Osteoblast (primary cell): Measurements from ENCODE around the gene TIMM44. TPM values are rescaled to one million over a fixed set of nuclear protein-coding genes. Genes with fewer than 3 reads are reported as not detected.
A peak's percentile ranks its signal among the peaks of the same experiment; 100 is the strongest.

Experiments
- DNase-seq: peaks from one replicate; pipeline ENCODE4 v3.0.0; 2011; ENCODE audit warnings: low spot score, mixed read lengths; ENCODE audit not compliant: insufficient read length; ENCODE audit errors: missing footprints
- H2AFZ ChIP-seq: 2 replicates; pipeline ENCODE4 v1.6.0; 2011; ENCODE audit warnings: mild to moderate bottlenecking, low read length
- H3K27ac ChIP-seq: 2 replicates; pipeline ENCODE4 v1.5.1; 2011; ENCODE audit warnings: mild to moderate bottlenecking, low read depth, low read length, moderate library complexity
- H3K27me3 ChIP-seq: 2 replicates; pipeline ENCODE4 v1.6.0; 2012; ENCODE audit warnings: mild to moderate bottlenecking, control low read depth, inconsistent platforms, low read length, moderate library complexity; ENCODE audit not compliant: insufficient read depth
- H3K36me3 ChIP-seq: 2 replicates; pipeline ENCODE4 v1.5.1; 2011; ENCODE audit warnings: mild to moderate bottlenecking, low read length, control low read depth, moderate library complexity; ENCODE audit not compliant: insufficient read depth
- H3K4me1 ChIP-seq: 2 replicates; pipeline ENCODE4 v1.5.1; 2011; ENCODE audit warnings: mild to moderate bottlenecking, low read length, control low read depth, moderate library complexity; ENCODE audit not compliant: insufficient read depth
- H3K4me2 ChIP-seq: 2 replicates; pipeline ENCODE4 v1.6.0; 2011; ENCODE audit warnings: mild to moderate bottlenecking, low read length; ENCODE audit not compliant: insufficient read depth
- H3K4me3 ChIP-seq: fragments of 200-600 bp; sonication (generic); 3 replicates; pipeline ENCODE4 v1.5.1; 2012; ENCODE audit warnings: mild to moderate bottlenecking, low read length, inconsistent platforms; ENCODE audit not compliant: insufficient read depth
- H3K79me2 ChIP-seq: 2 replicates; pipeline ENCODE4 v1.6.0; 2012; ENCODE audit warnings: mild to moderate bottlenecking, low read length, control low read depth, inconsistent platforms; ENCODE audit not compliant: insufficient read depth
- H3K9me3 ChIP-seq: 2 replicates; pipeline ENCODE4 v1.5.1; 2011; ENCODE audit warnings: low read depth, low read length, control low read depth
- H4K20me1 ChIP-seq: 2 replicates; pipeline ENCODE4 v1.6.0; 2012; ENCODE audit warnings: mild to moderate bottlenecking, low read length, control low read depth; ENCODE audit not compliant: insufficient read depth
- CTCF ChIP-seq: IDR thresholded peaks from 2 replicates; pipeline ENCODE4 v1.5.1; 2011; ENCODE audit warnings: mild to moderate bottlenecking, low read depth, low read length, moderate library complexity; ENCODE audit errors: extremely low read depth
- total RNA-seq: library from RNA; depleted of rRNA; stranded (reverse); fragments of >200 nt; gene quantifications from 2 replicates; pipeline ENCODE4 v1.2.3, GENCODE V29; 2012

The TIMM44 gene
- total RNA-seq, 1 donor: 52.5 TPM

- H3K36me3 ChIP-seq: peaks cover 32% of the 10 kb centered on the region
- peak; percentile 49 for TF ChIP-seq CTCF
- H3K4me1 ChIP-seq: peaks cover 25% of the 10 kb centered on the region
Measured at GRCh38 chr19:7928741-7929701, 14.4 kb downstream of the TIMM44 start.

DNA sequence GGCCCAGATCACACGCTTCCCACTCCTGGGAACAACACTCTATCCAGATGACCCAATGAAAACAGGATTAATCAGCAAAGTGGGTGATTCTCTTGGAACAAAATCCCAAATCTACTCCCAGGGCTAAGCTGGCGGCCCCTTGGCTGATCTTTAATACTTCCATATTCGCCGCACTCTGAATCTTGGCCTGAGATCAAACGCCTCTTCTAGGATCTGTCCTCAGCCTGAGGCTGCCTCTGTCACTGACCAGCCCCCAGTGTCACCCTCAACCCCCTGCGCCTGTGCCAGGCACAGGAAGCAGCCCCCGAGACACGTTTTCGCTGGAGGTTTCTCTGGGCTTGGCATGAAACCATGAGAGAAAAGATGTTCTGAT, 15.1 kb downstream of the TIMM44 start:
- no peaks in the 10 kb centered on the region for H3K27me3 ChIP-seq
- no peak overlapping the region for H2AFZ ChIP-seq
- TF ChIP-seq CTCF: no peak
- H4K20me1 ChIP-seq: no peaks in the 10 kb centered on the region
- peak overlapping the region; percentile 40 for H3K4me3 ChIP-seq
- H3K4me2 ChIP-seq: peak overlapping the region; percentile 51
- peak; percentile 91 for DNase-seq
- H3K27ac ChIP-seq: peak overlapping the region; percentile 92
- peaks cover 25% of the 10 kb centered on the region for H3K36me3 ChIP-seq
- H3K79me2 ChIP-seq: peaks cover under 1% of the 10 kb centered on the region
- peaks cover 25% of the 10 kb centered on the region for H3K4me1 ChIP-seq
- no peaks in the 10 kb centered on the region for H3K9me3 ChIP-seq

More at GRCh38 chr19:7928741-7929701, 14.4 kb downstream of the TIMM44 start:
- Histone ChIP-seq H3K27me3 (no peaks in the 10 kb centered on the region), H3K27ac (peak overlapping the region; percentile 92), H3K4me3 (peak overlapping the region; percentile 40), H4K20me1 (no peaks in the 10 kb centered on the region), H3K79me2 (no peaks in the 10 kb centered on the region), H2AFZ (no peak overlapping the region), H3K4me2 (peak overlapping the region; percentile 51), H3K9me3 (no peaks in the 10 kb centered on the region)
- peak; percentile 98 for DNase-seq

DNA sequence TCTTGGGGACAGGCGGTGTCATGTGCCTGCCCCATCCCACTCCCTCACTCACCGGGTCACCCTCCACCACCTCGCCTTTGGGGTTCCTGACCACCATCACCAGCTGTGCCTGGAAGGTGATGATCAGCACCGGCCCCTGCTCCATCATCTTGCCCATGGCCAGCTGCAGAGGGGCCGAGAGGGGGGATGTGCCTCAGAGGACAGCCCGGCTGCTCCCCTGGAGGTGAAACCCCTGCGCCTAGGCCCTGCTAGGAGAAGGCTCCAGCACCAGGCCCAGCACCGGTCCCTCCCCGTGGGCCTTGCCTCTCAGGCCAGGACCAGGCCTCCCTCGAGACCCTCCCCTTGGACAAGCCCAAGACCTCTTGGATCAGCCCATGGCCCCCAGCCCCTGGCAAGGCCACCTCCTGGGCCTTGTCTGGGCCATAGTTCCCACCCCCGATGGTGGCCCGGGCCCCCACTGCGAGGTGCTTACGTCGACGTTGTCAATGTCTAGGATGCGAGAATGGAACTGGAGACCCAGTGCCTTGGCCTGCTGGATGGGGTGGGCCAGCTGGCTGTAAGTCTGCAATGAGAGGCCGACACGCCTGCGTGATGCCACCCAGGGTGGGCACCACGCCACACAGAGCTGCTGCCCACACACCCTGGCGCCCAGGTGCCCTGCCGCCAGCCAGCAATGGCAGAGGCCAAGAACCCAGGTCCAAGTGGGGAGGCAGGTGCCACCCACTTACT, 15.7 kb downstream of the TIMM44 start:
- Histone ChIP-seq H3K36me3 (peaks cover 23% of the 10 kb centered on the region), H3K4me2 (peak overlapping the region; percentile 51), H4K20me1 (no peaks in the 10 kb centered on the region), H2AFZ (no peak overlapping the region), H3K9me3 (no peaks in the 10 kb centered on the region), H3K4me3 (no peak overlapping the region), H3K4me1 (peaks cover 25% of the 10 kb centered on the region), H3K79me2 (peaks cover 6% of the 10 kb centered on the region), H3K27ac (peak overlapping the region; percentile 92), H3K27me3 (no peaks in the 10 kb centered on the region)
- DNase-seq: peak; percentile 76
- no peak for TF ChIP-seq CTCF
